HUES48 (cell line): ENCODE measurements around the gene VENTX.
A peak's percentile ranks its signal among the peaks of the same experiment; 100 is the strongest.
"Not testable (repeated sequence)": the region's sequence is repeated elsewhere in the genome, so short reads cannot be mapped to it uniquely, and the experiment has no call there.

ENCODE experiments used
- H3K27ac ChIP-seq: one replicate; pipeline ENCODE4 v1.7.0; 2013; ENCODE audit warnings: low read depth, low read length, inconsistent platforms
- H3K27me3 ChIP-seq: 2 replicates; pipeline ENCODE4 v1.6.1; 2013; ENCODE audit warnings: mild to moderate bottlenecking, low read length; ENCODE audit not compliant: control insufficient read depth, insufficient read depth
- H3K36me3 ChIP-seq: 2 replicates; pipeline ENCODE4 v1.6.1; 2013; ENCODE audit warnings: low read length; ENCODE audit not compliant: control insufficient read depth, insufficient read depth
- H3K4me1 ChIP-seq: 2 replicates; pipeline ENCODE4 v1.6.1; 2013; ENCODE audit warnings: mild to moderate bottlenecking, low read length; ENCODE audit not compliant: control insufficient read depth, insufficient read depth
- H3K4me3 ChIP-seq: 2 replicates; pipeline ENCODE4 v1.5.1; 2013; ENCODE audit warnings: mild to moderate bottlenecking, low read depth, low read length
- H3K9ac ChIP-seq: 2 replicates; pipeline ENCODE4 v1.6.1; 2013; ENCODE audit warnings: mild to moderate bottlenecking, low read depth, low read length, moderate library complexity
- H3K9me3 ChIP-seq: 2 replicates; pipeline ENCODE4 v1.6.1; 2013; ENCODE audit warnings: low read length; ENCODE audit not compliant: control insufficient read depth, insufficient read depth

VENTX gene

GRCh38 chr10:133258818-133259601, 21.4 kb downstream of the VENTX start:
- H3K4me3 ChIP-seq = no peak overlapping the region
- no peaks in the 10 kb centered on the region for H3K9me3 ChIP-seq
- no peak overlapping the region for H3K9ac ChIP-seq
- no peak overlapping the region for H3K27ac ChIP-seq
- peaks cover 17% of the 10 kb centered on the region for H3K27me3 ChIP-seq
- H3K36me3 ChIP-seq = no peaks in the 10 kb centered on the region
- H3K4me1 ChIP-seq = peaks cover 18% of the 10 kb centered on the region; the same call in 1 of the 2 replicates

DNA sequence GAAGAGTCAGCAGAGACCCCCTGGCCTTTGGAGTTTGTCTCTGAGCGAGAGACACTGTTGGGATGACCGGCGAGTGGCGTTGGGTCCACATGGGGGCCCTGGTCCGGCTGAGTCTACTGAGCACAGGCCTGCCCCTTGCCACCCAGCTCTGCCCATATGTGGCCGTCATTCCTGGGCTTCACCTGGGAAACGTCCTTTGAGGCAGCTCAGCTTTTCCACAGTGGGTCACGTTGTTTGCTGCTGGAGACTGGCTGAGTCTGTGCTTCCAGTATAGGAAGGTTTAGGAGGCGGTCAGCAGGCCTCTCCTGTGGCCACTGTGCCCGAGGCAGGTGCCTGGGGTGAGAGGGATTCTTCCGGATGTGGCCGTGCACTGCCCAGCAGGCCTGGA, 21.9 kb downstream of the VENTX start:
- Histone ChIP-seq H3K27ac (no peak overlapping the region), H3K27me3 (peaks cover 17% of the 10 kb centered on the region), H3K36me3 (no peaks in the 10 kb centered on the region), H3K4me3 (no peak overlapping the region), H3K9me3 (no peaks in the 10 kb centered on the region), H3K9ac (no peak overlapping the region), H3K4me1 (peaks cover 18% of the 10 kb centered on the region; the same call in 1 of the 2 replicates)

DNA sequence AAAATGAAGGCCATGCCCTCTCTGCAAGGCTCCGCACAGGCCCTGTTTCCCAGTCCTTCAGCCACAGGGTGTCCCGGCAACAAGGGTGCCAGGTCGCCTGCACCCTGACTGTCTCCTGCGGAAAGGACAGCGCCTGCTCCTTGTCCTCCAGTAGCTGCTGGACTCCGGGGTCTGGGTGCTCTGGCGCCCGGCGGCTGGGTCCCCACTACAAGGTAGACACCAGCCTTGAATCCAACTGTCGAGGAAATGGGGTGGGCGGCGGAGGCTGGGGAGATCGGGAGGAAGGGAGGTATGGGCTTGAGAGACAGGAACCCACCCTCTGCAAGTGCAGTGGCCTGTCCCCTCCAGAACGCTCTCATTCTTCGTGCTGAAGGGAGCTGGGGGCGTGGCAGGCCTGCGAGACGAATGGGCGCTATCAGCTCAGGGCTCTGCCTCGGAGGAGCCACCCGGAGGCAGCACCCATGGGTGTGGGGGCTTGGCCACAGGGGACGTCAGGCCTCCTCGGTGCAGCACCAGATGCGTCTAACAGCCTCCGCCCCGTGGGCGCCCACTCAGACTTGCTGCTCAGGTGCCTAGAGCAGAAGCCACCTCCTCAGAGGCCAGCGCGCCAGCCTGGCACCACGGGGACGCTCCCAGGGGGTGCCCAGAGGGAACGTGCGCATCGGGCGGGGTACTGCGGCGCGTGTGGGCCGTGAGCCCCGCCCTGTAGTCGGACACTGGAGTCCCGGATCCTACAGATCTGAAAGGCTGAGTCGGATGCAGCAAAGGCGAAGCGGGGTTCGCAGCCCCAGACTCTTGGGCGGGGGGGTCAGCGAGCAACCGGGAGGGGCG, 23.5 kb downstream of the VENTX start:
- Histone ChIP-seq H3K4me3 (peak overlapping the region; percentile 67), H3K4me1 (peaks cover 18% of the 10 kb centered on the region; the same call in 1 of the 2 replicates), H3K27me3 (peaks cover 17% of the 10 kb centered on the region), H3K9ac (no peak overlapping the region), H3K9me3 (no peaks in the 10 kb centered on the region), H3K27ac (no peak overlapping the region), H3K36me3 (no peaks in the 10 kb centered on the region)

- Histone ChIP-seq H3K36me3 (no peaks in the 10 kb centered on the region), H3K9me3 (no peaks in the 10 kb centered on the region), H3K4me3 (peak overlapping the region; percentile 67), H3K4me1 (peaks cover 18% of the 10 kb centered on the region; the same call in 1 of the 2 replicates), H3K27me3 (peaks cover 17% of the 10 kb centered on the region), H3K27ac (no peak overlapping the region), H3K9ac (no peak overlapping the region; the same call in 1 of the 2 replicates)
Observed at GRCh38 chr10:133261726-133262325, 24.2 kb downstream of the VENTX start.

GRCh38 chr10:133262696-133263095, 25.0 kb downstream of the VENTX start:
- Histone ChIP-seq H3K9me3 (no peaks in the 10 kb centered on the region), H3K36me3 (no peaks in the 10 kb centered on the region), H3K9ac (no peak overlapping the region), H3K27ac (no peak overlapping the region), H3K4me1 (peaks cover 12% of the 10 kb centered on the region; the same call in 1 of the 2 replicates), H3K27me3 (peaks cover 17% of the 10 kb centered on the region), H3K4me3 (no peak overlapping the region)

DNA sequence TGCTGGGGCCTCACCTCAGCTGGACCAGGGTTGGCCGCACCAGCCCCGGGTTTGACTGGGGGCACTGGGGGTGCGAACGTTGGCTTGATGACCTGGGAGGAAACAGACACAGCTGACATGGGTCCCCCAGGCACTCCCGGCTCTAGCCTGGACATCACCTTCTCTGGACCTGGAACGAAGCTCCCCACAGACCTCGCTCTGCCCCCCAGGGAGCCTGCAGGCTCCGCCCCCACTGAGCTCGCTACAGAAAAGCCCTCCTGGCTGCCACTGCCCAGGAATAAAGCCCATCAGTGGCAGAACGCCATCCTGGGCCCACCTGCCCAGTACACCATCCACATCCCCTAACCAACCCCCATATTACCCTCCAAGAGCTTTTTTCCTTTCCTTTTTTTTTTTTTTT, 26.0 kb downstream of the VENTX start:
- Histone ChIP-seq H3K36me3 (no peaks in the 10 kb centered on the region), H3K27ac (no peak overlapping the region), H3K9me3 (no peaks in the 10 kb centered on the region), H3K4me1 (0 out of 2 replicates have a peak, but pooled peaks cover 8% of the 10 kb centered on the region), H3K27me3 (peaks cover 17% of the 10 kb centered on the region), H3K4me3 (no peak overlapping the region), H3K9ac (no peak overlapping the region)

DNA sequence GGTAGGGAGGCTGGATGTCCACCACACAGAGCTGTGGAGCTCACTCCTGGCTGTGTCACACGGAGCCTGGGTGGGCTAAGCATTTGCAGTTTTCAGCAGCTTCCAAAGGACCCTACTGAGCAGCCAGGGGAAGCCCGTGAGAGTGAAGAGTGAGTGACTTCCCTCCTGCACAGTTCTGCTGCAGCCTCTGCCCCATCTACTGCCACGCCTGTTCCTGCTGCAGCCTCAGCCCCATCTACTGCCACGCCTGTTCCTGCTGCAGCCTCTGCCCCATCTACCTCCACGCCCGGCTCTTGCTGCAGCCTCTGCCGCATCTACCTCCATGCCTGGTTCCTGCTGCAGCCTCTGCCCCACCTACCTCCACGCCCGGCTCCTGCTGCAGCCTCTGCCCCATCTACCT, 26.8 kb downstream of the VENTX start:
- H3K4me1 ChIP-seq = 0 out of 2 replicates have a peak, but pooled peaks cover 8% of the 10 kb centered on the region
- H3K9me3 ChIP-seq = no peaks in the 10 kb centered on the region
- no peak overlapping the region for H3K4me3 ChIP-seq
- H3K27me3 ChIP-seq = peaks cover 17% of the 10 kb centered on the region
- no peak overlapping the region for H3K9ac ChIP-seq
- no peaks in the 10 kb centered on the region for H3K36me3 ChIP-seq
- H3K27ac ChIP-seq = no peak overlapping the region

DNA sequence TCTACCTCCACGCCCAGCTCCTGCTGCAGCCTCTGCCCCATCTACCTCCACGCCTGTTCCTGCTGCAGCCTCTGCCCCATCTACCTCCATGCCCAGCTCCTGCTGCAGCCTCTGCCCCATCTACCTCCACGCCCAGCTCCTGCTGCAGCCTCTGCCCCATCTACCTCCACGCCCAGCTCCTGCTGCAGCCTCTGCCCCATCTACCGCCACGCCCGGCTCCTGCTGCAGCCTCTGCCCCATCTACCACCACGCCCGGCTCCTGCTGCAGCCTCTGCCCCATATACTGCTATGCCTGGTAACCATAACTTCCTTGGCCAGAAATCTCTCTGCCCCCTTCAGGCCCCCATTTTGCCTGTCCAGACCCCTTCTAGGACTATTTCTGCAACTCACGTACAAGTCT, 27.4 kb downstream of the VENTX start:
- H3K9me3 ChIP-seq, H3K4me3 ChIP-seq, H3K36me3 ChIP-seq, H3K4me1 ChIP-seq, H3K9ac ChIP-seq, H3K27ac ChIP-seq: not testable (repeated sequence)
- peaks cover 17% of the 10 kb centered on the region for H3K27me3 ChIP-seq

- peaks cover 17% of the 10 kb centered on the region for H3K27me3 ChIP-seq
- no peak overlapping the region for H3K27ac ChIP-seq
- H3K9me3 ChIP-seq = no peaks in the 10 kb centered on the region
- H3K36me3 ChIP-seq = no peaks in the 10 kb centered on the region
- H3K4me3 ChIP-seq = no peak overlapping the region
- 0 out of 2 replicates have a peak, but pooled peaks cover 6% of the 10 kb centered on the region for H3K4me1 ChIP-seq
- no peak overlapping the region for H3K9ac ChIP-seq
Observed at GRCh38 chr10:133266056-133266795, 28.6 kb downstream of the VENTX start.

DNA sequence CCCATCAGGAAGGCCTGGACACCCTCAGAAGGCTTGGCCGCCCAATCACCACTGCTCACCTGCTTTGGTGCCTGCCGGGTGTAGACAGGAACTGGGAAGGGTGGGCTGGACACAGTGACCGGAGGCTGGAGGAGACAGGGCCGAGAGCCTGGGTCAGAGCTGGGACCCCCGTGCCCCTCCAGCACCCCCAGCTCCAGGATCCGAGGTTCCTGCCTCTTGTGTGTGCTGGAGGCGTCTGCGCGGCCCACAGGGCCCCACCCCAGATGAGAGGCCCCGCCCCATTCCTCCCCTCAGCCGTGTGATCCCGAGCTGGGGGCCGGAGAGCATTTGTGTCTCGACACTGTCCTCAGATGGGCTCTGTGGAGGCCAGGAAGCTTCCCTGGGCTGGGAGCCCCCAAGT, 29.6 kb downstream of the VENTX start:
- peaks cover 15% of the 10 kb centered on the region for H3K27me3 ChIP-seq
- no peaks in the 10 kb centered on the region for H3K9me3 ChIP-seq
- H3K9ac ChIP-seq = no peak overlapping the region
- H3K36me3 ChIP-seq = no peaks in the 10 kb centered on the region
- no peak overlapping the region for H3K4me3 ChIP-seq
- no peak overlapping the region for H3K27ac ChIP-seq
- 0 out of 2 replicates have a peak, but pooled peaks cover 4% of the 10 kb centered on the region for H3K4me1 ChIP-seq
